NOMO-1 (cell line): Measurements from ENCODE around the gene CLCF1.

Experiments
- DNase-seq, 2 experiments: peaks; one replicate each; lab custom pipeline; 2025; ENCODE audit not compliant: unreplicated experiment in 2 of 2; lab: John Stamatoyannopoulos, UW

The CLCF1 gene

DNA sequence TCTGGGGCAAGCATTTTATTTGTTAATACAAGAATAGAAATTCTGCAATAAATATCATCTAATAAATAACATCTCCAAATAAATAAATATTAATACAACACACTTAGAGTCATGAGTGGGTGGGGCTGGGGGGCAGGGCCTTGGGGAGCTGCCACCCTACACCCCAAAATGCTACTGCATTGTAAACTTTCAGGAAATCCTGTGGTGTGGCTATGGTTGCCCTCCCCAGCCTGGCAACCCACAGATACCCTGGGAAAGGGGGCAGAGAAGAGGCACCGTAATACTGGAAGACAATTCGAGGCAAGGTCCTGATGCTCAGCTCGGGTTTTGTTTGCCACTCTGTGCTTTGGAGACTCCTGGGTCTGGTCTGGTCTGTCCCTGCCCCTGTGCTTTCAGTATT is 9.2 kb downstream of the CLCF1 start:
- no peak for DNase-seq

DNA sequence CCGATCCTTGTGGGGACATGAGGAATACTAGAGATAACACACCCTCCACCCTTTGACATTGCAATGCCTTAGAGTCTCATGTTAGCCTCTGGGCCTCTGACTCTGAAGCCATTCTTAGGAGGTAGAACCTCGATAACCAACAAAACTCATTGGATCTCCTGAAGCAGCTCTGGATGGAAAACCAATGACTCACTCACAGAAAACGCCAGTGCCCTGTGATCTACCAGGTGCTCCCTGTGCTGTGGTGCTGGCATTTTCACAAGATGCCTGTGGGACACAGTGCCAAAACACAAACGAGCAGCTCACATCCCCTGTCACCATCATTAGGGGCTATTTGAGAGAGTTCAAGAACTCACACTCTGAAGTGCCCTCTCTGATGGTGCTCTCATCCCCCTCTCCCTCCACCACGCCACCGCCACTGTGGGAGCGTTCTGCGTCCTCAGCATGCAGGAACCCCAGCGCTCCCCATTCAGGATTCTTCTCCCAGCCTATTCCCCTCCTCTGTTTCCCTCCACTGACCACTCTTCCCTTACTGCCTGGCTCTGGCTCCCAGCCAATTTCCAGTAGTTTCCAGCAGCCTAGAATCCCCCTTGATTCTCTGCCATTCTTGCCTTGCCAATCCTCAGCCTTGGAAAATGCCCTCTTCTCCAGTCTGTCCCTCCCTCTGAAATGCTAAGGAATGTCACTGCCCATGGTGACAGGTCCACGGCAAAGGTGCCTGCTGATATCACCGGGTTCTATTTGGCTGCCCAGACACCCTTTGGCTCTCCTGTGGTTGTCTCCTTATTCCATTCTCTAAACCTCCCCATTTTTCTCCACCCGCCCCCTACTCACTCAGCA is 15.3 kb downstream of the CLCF1 start:
- no peak for DNase-seq

DNA sequence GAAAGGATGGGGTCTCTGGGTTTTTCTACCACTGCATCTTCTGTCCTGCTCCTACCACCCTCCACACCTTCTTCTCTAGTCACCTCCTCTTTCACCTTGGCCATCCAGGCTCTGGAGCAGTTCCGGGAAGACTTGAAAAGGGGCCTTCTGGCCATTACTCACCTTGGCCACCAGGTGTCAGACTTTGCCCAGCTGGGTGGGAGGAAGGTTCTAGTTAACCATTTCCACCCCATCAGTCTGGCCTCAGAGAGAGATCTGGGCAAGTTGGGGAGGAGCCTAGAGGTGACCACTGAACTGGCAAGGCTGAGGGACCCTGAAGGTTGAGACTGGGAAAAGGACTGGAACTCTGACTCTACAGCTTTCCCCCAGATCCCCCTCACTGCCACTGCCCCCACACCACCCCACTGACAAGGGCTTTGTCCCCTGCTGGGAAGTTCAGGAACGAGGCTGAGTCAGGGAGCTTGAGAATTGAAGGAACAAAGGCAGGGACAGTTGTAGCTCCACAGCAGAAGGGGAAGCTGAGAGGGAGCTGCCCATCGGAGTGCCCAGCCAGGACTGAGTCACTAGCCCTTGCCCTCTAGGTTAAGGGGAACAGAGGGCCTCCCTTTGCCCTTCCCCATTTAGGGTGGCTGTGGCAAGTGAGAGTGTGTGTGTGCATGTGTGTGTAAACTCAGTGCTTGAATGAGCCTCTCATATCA is 16.4 kb downstream of the CLCF1 start:
- DNase-seq, result peak; percentile 79 to 81

DNA sequence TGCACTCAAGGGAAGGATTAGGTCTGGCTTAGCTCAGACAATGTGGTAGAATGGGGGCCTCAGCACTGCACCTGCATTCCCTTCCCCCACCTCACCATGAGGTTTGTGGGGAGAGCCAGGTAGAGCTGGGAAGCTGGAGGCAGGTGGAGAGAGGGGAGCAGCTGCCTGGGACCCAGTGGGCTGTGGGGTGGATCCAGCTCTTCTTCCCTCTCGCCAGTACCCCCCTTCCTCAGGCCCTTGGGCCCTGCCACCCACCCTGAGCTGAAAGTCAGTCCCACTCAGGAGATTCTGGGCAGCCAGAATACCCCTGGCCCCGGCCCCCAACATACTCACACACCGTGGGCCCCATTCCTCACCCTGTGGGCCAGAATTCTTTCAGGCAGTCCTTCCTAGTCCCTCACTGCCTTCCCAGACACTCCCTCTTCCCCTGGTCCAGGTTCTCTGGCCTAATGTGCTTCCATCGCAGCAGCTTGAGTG is 17.0 kb downstream of the CLCF1 start:
- DNase-seq, result no peak

DNA sequence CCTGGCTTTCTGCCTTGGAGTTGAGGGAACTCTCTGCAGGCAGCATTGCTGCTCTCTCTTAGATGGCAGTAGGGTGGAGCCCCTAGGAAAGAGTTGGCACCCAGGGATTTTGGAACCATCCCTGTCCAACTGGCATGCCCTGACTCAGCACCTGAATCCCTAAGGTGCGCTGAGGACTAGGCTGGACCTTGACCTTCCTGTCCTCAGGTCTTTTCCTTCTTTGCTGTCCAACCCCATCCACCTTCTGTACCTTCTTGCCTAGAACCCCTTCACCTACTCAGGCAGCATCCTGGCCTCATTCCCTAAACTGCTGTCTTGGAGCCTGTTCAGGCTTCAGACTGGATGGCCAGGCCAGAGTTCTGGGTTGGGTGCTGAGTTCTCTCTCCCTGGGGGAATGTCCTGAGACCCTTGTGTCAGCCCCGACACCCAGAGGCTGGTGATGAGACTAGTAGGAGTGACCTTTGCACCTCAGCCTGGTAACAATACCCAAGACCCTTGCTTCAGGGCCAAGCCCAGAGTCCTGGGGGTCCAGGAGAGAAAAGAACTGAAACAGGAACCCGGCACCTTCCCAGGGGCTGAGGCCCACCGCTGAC is 17.5 kb downstream of the CLCF1 start:
- no peak for DNase-seq

DNA sequence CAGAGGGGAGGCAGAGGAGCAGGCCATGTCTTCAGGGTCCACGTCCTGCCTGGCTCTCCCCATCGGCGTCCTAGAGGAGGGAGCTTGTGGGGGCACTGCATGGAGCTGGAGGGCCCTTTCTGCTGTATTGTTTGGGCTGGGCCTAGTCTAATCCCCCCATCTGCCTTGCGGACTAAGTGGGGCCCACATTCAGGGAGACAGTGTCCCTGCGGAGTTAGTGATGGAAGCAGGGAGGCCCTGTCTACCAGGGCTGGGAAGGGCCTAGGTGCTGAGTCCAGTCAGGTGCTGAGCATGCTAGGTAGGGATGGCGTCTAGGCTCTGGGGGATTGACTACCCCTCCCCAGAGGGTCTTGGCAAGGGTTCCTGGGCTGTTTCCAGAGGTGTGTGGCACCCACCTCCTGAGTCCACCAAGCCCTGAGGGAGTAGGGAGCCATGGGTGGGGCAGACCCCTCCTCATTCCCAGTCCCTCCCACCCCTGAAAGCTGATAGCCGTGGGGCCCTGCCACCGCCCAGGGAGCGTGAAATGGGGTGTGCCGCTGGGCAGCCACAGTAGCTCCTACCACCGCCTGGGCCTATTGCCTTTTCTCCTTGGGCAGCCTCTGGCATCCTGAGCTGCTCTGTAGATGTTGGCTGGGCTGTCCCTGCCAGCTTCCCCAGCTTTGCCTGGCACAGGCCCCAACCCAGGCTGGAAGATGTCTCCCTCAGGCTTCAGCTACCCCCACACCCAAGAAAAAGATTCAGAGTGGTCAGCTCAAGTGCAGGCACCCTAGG is 18.2 kb downstream of the CLCF1 start:
- DNase-seq, result no peak

DNA sequence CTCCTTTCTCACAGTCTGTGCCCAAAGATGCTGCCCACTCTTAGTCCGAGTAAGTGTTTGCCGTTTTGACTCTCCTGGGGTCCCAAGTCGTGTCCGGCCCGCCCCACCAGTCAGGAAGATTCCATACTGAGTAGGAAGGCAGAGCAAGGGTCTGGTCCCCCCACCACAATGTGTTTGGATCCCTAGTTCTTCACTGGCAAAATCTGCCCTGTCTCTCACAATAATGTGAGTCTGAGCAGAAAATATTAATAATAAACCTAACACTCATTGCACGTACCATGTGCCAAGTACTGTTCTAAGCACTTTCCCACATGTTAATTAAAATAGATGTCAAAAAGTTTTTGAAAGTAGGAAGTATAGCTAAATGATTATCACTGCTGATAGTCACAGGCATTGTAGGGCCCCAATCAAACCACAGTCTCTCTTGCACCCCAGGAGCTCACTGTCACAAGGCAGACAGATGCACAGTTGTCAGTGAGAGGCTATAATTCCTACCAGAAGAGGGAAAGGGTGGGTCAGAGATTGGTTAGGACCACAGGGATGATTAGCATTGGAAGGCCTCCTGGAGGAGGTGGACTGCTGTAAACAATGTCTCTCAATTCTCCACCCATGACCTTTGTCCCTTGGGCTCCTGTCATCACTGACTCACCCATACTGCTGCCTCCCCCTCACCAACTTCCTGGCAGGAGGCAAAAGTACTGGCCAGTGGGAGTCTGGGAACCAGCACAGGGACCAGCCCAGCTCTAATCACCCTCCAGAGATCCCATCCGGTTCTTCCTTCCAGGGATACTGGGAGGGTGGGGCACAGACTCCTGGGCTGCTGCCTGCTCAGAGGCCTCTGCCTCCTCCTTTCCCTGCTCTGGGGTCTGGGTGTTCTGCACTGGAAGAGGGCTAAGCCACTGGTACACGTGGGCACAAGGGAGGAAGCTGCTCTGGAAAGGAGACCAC is 19.0 kb downstream of the CLCF1 start:
- DNase-seq, result peak in 1 of 2 experiments; percentile 19

DNA sequence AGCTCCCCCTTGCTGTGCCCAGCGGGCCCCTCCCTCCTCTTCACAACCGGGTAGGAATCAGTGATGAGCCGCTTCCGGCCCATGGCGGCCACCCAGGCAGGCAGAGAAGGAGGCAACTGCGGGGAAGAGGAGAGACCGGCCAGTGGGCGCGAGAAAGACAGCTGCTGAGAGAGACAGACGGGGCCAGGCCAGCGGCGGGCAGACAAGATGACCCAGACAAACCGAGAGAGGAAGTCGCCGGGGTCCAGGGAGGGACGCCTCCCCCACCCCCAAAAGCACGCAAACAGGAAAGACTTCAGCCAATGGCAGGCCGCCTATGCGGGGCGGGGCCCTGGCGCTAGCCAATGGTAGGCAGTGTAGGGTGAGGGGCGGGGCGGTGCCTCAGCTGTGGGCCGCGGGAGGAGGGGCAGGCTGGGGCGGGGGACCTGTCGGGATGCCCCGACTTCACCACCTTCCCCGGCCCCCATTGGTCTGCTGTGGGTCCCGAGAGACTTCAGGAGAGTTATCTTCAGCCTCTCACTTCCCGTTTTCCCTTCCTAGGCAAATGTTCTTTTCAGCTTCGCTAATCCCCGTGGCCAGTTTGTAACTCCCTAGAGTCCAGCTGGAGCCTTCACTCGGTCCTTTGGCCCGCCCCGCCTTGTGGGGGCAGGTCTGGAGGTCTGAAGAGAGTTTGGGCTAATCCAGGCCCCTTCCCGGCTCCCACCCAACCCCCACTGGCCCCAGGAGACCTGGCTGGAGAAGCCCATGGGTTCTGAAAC is 19.9 kb downstream of the CLCF1 start, which contains the start of gene POLD4:
Gene POLD4, minus strand, starts transcription at position 230 of the 758 bp plus-strand sequence. Its CDS starts 147 bp downstream, at position 83.
- peak; percentile 95 to 100 for DNase-seq

DNA sequence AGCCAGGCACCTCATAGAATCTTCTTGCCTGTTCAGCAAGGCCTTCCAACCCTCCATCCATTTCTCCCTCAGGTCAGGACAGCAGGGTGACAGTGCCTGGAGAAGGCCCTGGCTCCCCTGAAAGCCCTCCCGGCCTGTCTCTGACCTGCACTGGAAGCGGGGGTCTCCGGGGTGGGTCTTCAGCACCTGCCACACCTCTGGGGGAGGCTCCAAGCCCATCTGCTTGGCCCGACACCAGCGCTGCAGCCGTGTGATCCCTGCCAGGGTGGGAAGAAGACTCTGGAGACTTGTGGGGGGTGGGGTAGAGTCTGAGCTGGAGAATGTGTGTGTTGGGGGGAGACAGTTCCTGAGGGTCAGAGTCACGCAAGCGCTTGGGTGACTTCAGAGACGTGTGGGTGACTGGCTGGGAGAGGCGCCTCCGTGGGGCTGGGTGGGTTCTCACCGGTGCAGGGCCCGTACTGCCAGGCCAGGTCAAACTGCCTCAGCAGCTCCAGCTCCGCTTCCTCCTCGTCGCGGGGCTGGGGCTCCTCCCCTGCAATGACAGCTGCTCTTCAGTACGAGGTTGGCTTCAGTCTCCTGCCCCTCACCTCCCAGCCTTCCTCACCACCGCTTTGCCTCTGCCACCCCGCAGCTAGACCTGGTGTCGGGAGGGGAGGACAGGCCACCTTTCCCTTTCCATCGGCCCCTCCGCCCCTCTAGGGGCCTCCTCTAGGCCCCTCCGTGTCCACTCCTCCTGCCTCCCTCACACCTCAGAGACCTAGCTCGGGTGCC is 20.7 kb downstream of the CLCF1 start:
- DNase-seq, result peak; percentile 51 to 62

DNA sequence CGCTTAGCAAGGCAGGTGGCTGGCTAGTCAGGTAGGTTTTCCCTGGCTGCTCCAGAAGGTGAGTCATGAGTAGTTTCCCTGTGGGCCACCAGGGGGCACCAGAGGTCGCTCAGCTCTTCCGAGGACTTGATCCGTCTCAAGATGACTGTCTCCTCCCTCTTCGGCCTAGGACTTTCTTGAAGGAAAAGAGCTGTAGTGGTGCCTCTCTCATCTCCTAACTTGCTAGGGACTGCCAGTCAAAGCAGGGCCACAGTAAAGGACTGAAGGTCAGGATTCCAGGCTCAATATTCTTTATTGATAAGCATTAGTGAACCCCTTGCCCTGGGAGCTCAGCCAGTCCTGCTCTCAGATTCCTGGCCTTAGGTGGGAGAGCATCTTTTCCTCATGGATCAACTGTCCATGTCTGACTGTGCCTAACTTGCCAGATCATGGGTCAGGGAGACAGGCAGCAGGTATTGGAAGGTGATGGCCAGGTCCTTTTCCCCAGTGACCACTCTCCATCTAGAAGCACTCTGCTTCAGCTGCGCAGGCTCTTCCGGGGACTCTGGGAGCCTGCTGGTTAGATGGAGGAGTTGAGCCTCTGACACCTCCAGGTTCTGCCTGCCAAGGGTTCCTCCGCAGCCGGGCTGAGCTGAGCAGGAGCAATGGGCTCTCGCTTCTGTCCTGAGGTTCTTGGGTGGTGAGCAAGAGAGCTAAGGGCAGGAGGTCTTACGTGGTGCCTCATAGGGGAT is 22.0 kb downstream of the CLCF1 start:
- peak; percentile 56 to 63 for DNase-seq

DNA sequence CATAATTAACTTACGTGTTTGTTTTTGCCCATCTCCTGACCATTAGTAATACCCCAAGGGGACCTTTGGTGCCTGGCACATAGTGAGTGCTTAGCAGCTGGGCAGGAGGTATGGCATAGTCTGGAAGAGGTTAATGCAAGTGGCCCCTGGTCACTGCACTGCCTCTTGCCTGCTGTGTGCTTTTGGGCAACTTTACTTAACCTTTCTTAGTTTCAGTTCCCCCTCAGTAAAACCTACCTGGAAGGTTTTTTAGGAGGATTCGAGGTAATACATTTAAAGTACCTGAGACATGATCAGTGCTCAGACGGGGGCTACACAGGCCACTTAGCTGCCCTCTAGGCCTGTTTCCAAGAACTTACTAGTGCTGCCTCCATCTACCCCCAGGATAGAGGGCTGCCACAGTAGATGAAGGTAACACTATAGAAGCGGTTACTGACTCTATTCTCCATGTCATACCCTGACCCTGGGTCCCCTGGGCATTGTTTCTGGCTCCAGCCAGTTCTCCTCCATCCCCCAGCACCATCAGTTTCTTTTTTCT is 23.4 kb downstream of the CLCF1 start:
- no peak for DNase-seq

DNA sequence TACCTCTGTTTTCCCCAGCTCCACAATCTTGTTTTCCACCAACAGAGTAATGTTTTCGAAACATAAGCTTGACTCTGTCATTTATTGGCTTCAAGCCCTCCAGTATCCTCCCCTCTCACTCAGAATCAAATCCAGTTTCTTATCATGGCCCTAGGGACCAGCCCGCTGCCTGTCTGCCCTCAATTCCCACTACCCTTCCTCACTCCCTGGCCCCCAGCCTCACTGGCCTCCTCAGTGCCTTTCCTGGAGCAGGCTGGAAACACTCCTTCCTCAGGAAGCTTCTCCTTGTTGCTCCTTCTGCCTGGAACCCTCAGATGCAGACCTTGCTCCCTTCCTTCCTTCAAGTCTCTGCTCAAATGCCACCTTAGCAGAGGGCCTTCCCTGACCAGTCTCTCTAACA is 23.9 kb downstream of the CLCF1 start:
- no peak for DNase-seq

DNA sequence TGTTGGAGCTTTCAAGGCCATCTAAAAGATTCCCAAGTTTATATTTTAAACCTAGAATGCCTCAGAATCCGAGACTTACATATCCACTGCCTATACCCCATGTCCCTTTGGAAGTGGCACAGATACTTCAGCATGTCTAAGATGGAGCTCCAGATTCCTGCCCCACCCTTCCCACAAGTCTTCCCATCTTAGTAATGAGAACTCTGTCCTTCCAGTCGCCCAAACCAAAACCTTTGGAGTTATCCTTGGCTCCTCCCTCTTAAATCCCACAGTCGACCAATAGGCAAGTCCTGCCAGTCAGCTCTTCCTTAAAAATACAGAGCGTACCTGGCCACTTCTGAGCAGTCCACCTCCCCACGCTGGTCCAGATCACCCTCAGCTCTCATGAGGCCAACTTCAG is 24.4 kb downstream of the CLCF1 start:
- DNase-seq, result no peak

DNA sequence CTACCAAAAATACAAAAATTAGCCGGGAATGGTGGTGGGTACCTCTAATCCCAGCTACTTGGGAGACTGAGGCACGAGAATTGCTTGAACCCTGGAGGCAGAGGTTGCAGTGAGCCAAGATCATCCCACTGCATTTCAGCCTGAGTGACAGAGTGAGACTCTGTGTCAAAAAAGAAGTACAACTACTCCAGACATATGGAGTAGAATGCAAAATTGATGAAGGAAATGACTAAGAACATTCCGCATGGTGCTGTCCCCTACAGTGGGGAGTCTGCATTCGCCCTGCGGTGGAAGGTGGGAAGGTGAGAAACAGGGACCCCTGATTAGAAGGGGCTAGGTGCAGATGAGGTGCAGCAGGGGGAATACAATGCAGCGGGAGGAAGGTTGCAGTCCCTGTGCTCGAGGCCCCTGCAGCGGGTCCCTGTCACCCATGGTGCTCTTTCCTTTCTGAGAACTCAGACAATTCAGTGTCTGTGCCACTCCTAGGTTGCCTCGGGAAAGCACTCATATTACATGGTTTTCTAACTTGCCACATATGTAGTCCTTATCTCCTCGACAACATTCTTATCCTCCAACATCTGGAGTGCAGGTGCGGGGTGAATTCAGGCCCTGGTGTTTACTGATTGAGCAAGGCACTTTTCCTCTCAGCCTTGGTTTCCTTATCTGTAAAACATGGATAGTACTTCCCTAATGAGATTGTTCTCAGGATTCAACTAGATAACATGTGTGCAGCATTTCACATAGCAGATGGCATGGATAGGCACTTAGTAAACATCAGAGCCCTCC is 25.2 kb downstream of the CLCF1 start:
- no peak for DNase-seq

DNA sequence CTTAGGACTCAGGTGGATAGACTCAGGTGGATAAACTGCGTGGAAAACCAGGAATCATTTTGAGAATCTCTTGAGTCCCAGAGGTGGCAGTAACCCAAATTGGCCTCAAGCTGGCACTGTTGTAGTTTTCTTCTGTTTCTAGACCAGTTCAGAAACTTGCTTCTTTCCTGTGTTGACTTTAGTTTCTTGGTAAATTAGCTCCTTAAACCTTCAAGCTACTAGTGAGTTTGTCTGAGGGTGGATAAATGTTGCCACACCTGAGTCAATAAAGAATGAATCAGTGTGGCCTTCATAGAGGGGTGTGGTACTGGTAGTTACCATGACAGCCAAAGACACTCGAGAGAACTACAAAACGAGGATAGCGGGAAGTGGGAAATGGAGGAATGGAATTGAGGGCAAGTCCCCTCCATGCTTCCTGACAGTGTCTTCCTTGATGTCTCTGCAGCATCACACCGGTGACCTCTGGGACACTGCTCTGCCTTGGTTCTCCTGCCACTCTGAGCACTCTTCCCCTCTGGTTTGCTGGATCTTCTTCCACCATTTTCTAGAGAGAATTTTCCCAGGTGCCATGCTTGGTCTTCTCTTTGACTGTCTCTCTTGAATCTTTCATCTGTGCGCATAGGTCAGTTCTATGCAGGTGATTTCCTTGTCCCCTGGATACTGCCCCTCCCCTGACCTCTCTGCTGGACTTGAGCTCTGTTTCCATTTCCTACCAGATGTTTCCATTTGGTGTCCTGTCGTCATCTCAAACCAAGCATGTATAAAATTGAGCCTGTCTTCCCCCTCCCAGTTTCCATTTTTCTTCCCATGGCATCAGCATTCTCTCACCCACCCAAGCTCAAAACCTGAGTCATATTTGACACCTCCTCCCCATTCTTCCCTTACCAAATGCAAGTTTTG is 27.2 kb downstream of the CLCF1 start:
- peak in 1 of 2 experiments; percentile 29 for DNase-seq
